ENCODE results near the gene TP73.

DNA sequence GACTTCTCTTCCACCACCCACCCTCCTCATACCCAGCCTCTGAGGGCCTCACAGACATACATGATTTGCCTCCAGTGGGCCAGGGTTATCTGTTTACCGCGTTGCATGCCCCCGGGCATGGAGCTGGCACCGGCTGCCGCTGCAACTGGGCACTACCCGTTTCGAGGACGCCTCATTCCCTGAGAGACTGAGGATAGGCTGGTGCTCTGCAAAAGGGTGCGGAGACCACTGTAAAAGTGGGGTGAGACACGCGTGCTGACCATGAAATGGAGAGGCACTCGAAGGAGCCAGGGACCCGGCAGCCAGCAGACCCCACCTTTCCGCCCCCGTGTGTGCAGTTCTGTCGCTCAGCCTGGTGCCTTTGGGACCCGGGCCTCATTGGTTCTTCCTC is 20.6 kb downstream of the TP73 start:
- no peak for TF ChIP-seq EZH2 (IDR thresholded peaks at IDR 0.05; ENCODE audit: borderline replicate concordance, insufficient read depth, low read depth, low read length, poor library complexity, severe bottlenecking)
- TF ChIP-seq, protein P1, sequence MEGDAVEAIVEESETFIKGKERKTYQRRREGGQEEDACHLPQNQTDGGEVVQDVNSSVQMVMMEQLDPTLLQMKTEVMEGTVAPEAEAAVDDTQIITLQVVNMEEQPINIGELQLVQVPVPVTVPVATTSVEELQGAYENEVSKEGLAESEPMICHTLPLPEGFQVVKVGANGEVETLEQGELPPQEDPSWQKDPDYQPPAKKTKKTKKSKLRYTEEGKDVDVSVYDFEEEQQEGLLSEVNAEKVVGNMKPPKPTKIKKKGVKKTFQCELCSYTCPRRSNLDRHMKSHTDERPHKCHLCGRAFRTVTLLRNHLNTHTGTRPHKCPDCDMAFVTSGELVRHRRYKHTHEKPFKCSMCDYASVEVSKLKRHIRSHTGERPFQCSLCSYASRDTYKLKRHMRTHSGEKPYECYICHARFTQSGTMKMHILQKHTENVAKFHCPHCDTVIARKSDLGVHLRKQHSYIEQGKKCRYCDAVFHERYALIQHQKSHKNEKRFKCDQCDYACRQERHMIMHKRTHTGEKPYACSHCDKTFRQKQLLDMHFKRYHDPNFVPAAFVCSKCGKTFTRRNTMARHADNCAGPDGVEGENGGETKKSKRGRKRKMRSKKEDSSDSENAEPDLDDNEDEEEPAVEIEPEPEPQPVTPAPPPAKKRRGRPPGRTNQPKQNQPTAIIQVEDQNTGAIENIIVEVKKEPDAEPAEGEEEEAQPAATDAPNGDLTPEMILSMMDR (IDR thresholded peaks at IDR 0.05), result no peak

All from B cell (primary cell).